ENCODE results near the gene PTPN14.

DNA sequence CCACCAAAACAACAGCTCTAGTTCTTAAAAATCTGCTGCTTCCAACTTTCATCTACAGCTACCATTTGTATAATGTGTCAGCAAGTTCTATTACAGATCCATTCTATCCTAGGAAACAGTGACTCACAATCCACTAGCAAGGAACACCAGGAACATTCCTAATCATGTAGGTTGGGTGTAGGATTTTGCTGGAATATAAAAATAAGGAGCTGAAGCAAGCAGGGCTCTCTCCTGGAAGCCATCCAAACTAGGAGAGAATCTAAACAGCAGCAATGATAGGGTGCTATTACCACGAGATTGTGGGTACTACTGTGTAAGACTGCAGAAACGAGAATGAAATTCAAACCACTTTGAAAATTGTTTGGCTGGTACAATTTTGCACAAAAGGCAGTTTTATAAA, 135.0 kb downstream of the PTPN14 start:
- TF ChIP-seq, protein P1, sequence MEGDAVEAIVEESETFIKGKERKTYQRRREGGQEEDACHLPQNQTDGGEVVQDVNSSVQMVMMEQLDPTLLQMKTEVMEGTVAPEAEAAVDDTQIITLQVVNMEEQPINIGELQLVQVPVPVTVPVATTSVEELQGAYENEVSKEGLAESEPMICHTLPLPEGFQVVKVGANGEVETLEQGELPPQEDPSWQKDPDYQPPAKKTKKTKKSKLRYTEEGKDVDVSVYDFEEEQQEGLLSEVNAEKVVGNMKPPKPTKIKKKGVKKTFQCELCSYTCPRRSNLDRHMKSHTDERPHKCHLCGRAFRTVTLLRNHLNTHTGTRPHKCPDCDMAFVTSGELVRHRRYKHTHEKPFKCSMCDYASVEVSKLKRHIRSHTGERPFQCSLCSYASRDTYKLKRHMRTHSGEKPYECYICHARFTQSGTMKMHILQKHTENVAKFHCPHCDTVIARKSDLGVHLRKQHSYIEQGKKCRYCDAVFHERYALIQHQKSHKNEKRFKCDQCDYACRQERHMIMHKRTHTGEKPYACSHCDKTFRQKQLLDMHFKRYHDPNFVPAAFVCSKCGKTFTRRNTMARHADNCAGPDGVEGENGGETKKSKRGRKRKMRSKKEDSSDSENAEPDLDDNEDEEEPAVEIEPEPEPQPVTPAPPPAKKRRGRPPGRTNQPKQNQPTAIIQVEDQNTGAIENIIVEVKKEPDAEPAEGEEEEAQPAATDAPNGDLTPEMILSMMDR (conservative IDR thresholded peaks at IDR 0.05; ENCODE audit: low read depth, low read length) = no peak
- TF ChIP-seq MAFK (IDR thresholded peaks at IDR 0.05; ENCODE audit: low read depth, low read length) = peak; percentile 23; the same call in 1 of the 2 replicates
- no peak for TF ChIP-seq RFX5 (IDR thresholded peaks at IDR 0.05; ENCODE audit: low read depth, low read length)

All from IMR-90 (cell line).